Activated T-helper 1 cell treated with anti-CD3 and anti-CD28 coated beads, Interleukin-12 subunit alpha, Interleukin-12 subunit beta, Interleukin-2, Interleukin-4 antibody, amounts not matched to agents 30 ng/mL and 10 ng/mL and 1 ng/mL, durations not matched to agents 14 hours and 24 hours and 36 hours (primary cell): ENCODE data around the gene PRDM16. TPM values are rescaled to one million over a fixed set of nuclear protein-coding genes. Genes with fewer than 3 reads are reported as not detected.

Source experiments
- total RNA-seq: library from RNA; stranded (reverse); gene quantifications from 2 replicates; pipeline ENCODE4 v1.2.3, GENCODE V29; 2022

Gene PRDM16
- total RNA-seq, 1 donor from 2014 or later, result not detected

Other genes starting within 250 kb of the PRDM16 start
- gene ACTRT2, start 47.7 kb upstream of the PRDM16 start, total RNA-seq, result not detected in 2 replicates